ENCODE measurements around the gene SCNN1B. TPM values are rescaled to one million over a fixed set of nuclear protein-coding genes. Genes with fewer than 3 reads are reported as not detected.
A peak's percentile ranks its signal among the peaks of the same experiment; 100 is the strongest.

The SCNN1B gene
- total and polyA plus RNA-seq, 2 of the 13 experiments (the other 11 are each of a cell fraction or from before 2014, with no cell fraction given) = not detected

DNA sequence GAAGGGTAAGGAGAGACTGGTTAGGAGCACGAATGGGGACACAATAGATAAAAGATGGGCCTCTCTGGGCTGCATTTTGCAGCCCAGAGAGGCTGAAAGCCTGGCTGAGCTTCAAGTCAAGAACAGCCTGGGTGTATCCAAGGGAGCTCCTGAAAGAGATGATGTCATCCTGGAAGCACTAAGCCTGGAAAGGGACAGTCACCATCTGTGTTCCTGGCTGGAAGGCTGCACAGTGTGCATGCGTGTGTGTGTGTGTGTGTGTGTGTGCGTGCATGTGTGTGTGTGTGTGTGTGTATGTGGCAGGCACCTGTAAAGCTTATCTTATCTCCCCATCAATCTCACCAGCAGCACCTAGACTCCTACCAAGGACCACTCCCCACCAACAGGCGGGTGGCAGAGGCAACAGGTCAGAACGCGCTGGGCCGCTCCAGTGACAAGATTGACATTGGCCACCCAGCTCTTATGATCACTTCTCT is 106.8 kb downstream of the SCNN1B start:
- peaks cover 24 to 67% of the 10 kb centered on the region in 2 experiments; a peak in 4 of 5 replicates for H3K36me3 ChIP-seq (replicated peaks in 1 of 2; ENCODE audit: control insufficient read depth in 1 of 2, insufficient read depth in 2 of 2, low read length in 2 of 2)
- ChIA-PET CTCF (ENCODE audit: low intra/inter-chr PET ratio, low total read pairs) (no interaction called here), POLR2A (no interaction called here)
- no peaks in the 10 kb centered on the region for H3K79me2 ChIP-seq (ENCODE audit: insufficient read depth, low read length)
- H2AFZ ChIP-seq (ENCODE audit: low read length) = no peak overlapping the region
- no peaks in the 10 kb centered on the region for H3K9me3 ChIP-seq (ENCODE audit: low read length)
- peak; percentile 56 for ATAC-seq
- no peak overlapping the region for H3K4me3 ChIP-seq (replicated peaks in 1 of 3; ENCODE audit: insufficient read depth in 1 of 3, low read depth in 2 of 3, low read length in 3 of 3)
- no peak overlapping the region for H3K9ac ChIP-seq (ENCODE audit: insufficient read depth, low read depth, low read length)
- in situ Hi-C loops (cut with HindIII; ENCODE audit: extremely low pct_ligation_motif_present, low pct_unique_long_range_greater_than_20kb) = no loop called here
- no peak for DNase-seq (ENCODE audit: low spot score)
- no TSS peak for BruUV-seq (replicated peaks)
- intact Hi-C loops (cut with micrococcal nuclease; ENCODE audit: unreplicated experiment) = no loop called here
- no peak for FAIRE-seq
- no peaks in the 10 kb centered on the region for H4K20me1 ChIP-seq (ENCODE audit: insufficient read depth, low read length)
- no peaks in the 10 kb centered on the region for H3K4me1 ChIP-seq (ENCODE audit: insufficient read depth, low read length)
- TF ChIP-seq PAWR (CRISPR knock-in tag; IDR thresholded peaks at IDR 0.05; ENCODE audit: borderline replicate concordance) (no peak), NR2F2 (IDR thresholded peaks at IDR 0.05; ENCODE audit: borderline replicate concordance, low read depth) (no peak), ATF7 (IDR thresholded peaks at IDR 0.05) (peak; percentile 93), ATF7 (CRISPR knock-in tag; IDR thresholded peaks at IDR 0.05) (no peak), CEBPB (IDR thresholded peaks at IDR 0.05; ENCODE audit: borderline replicate concordance, low read depth, low read length) (no peak), RBM39 (IDR thresholded peaks at IDR 0.05; ENCODE audit: low read depth, low read length, poor library complexity, severe bottlenecking) (no peak), KMT2A (CRISPR knock-in tag; IDR thresholded peaks at IDR 0.05) (no peak)
- no peak overlapping the region for H3K4me2 ChIP-seq (ENCODE audit: low read depth, low read length)
- H3K27me3 ChIP-seq (ENCODE audit: control insufficient read depth in 1 of 2, insufficient read depth in 2 of 2, low read length in 2 of 2) = no peaks in the 10 kb centered on the region
- 88% methylated on average over 7 of the region's 7 CpGs for WGBS (ENCODE audit: low lambda C conversion rate)
- H3K27ac ChIP-seq (ENCODE audit: extremely low read length, insufficient read depth, low read length) = no peak overlapping the region

GRCh38 chr16:23409522-23409921 is 107.4 kb downstream of the SCNN1B start:
- no peak overlapping the region for H2AFZ ChIP-seq (ENCODE audit: low read length)
- TF ChIP-seq IKZF5 (CRISPR knock-in tag; IDR thresholded peaks at IDR 0.05) (no peak), TBL1XR1 (IDR thresholded peaks at IDR 0.05; ENCODE audit: borderline replicate concordance, low read length, partially characterized antibody) (no peak), TBX2 (CRISPR knock-in tag; IDR thresholded peaks at IDR 0.05; ENCODE audit: borderline replicate concordance) (no peak), HNF4G (IDR thresholded peaks at IDR 0.05; ENCODE audit: borderline replicate concordance, low read depth, low read length) (no peak), HNF4G (CRISPR knock-in tag; IDR thresholded peaks at IDR 0.05; ENCODE audit: borderline replicate concordance, low read depth) (no peak), HNRNPLL (IDR thresholded peaks at IDR 0.05; ENCODE audit: low read depth, low read length, poor library complexity, severe bottlenecking) (no peak), ZNF75D (CRISPR knock-in tag; IDR thresholded peaks at IDR 0.05; ENCODE audit: borderline replicate concordance) (no peak), ZFP36L2 (CRISPR knock-in tag; IDR thresholded peaks at IDR 0.05) (no peak), ZNF772 (CRISPR knock-in tag; IDR thresholded peaks at IDR 0.05) (no peak)

More at GRCh38 chr16:23409522-23409921, 107.4 kb downstream of the SCNN1B start:
- peaks cover 24 to 66% of the 10 kb centered on the region in 2 experiments; a peak in 4 of 5 replicates for H3K36me3 ChIP-seq (replicated peaks in 1 of 2; ENCODE audit: control insufficient read depth in 1 of 2, insufficient read depth in 2 of 2, low read length in 2 of 2)
- CTCF ChIA-PET (ENCODE audit: low intra/inter-chr PET ratio, low total read pairs) = no interaction called here
- in situ Hi-C loops (cut with HindIII; ENCODE audit: extremely low pct_ligation_motif_present, low pct_unique_long_range_greater_than_20kb) = no loop called here
- no peaks in the 10 kb centered on the region for H3K79me2 ChIP-seq (ENCODE audit: insufficient read depth, low read length)
- DNase-seq (ENCODE audit: low spot score) = no peak
- BruUV-seq (replicated peaks) = no TSS peak
- POLR2A ChIA-PET = no interaction called here
- no peak overlapping the region for H3K27ac ChIP-seq (ENCODE audit: extremely low read length, insufficient read depth, low read length)
- no peak for ATAC-seq
- H3K4me1 ChIP-seq (ENCODE audit: insufficient read depth, low read length) = no peaks in the 10 kb centered on the region
- H3K4me2 ChIP-seq (ENCODE audit: low read depth, low read length) = no peak overlapping the region
- intact Hi-C loops (cut with micrococcal nuclease; ENCODE audit: unreplicated experiment) = no loop called here
- no peaks in the 10 kb centered on the region for H3K9me3 ChIP-seq (ENCODE audit: low read length)
- FAIRE-seq = no peak
- H3K4me3 ChIP-seq (replicated peaks in 1 of 3; ENCODE audit: insufficient read depth in 1 of 3, low read depth in 2 of 3, low read length in 3 of 3) = no peak overlapping the region
- H4K20me1 ChIP-seq (ENCODE audit: insufficient read depth, low read length) = no peaks in the 10 kb centered on the region
- no peaks in the 10 kb centered on the region for H3K27me3 ChIP-seq (ENCODE audit: control insufficient read depth in 1 of 2, insufficient read depth in 2 of 2, low read length in 2 of 2)
- no peak overlapping the region for H3K9ac ChIP-seq (ENCODE audit: insufficient read depth, low read depth, low read length)
- 93% methylated on average over 2 of the region's 2 CpGs for WGBS (ENCODE audit: low lambda C conversion rate)

Measured in HepG2 (cell line).